GM12891 (cell line): ENCODE results near the gene TRAF7.

Experiments used
- POLR2A ChIP-seq: IDR thresholded peaks from 2 replicates; pipeline ENCODE4 v1.6.1; 2011; ENCODE audit warnings: low read depth, low read length, control low read depth
- POLR2AphosphoS5 ChIP-seq: IDR thresholded peaks from 2 replicates; pipeline ENCODE4 v1.6.1; 2011; ENCODE audit warnings: low read depth, low read length, control low read depth
- TAF1 ChIP-seq: IDR thresholded peaks from 2 replicates; pipeline ENCODE4 v1.6.1; 2011; ENCODE audit warnings: low read depth, low read length, control low read depth

GRCh38 chr16:2163211-2163881 is 7.8 kb downstream of the TRAF7 start:
- TF ChIP-seq TAF1 (no peak), POLR2A (no peak), POLR2AphosphoS5 (no peak)
